NCI-H187 (cell line): ENCODE results near the gene A2ML1.
"Not testable (repeated sequence)": the region's sequence is repeated elsewhere in the genome, so short reads cannot be mapped to it uniquely, and the experiment has no call there.

Experiments used
- DNase-seq, 2 experiments: peaks; one replicate each; lab custom pipeline; 2025; lab: John Stamatoyannopoulos, UW

Gene A2ML1

DNA sequence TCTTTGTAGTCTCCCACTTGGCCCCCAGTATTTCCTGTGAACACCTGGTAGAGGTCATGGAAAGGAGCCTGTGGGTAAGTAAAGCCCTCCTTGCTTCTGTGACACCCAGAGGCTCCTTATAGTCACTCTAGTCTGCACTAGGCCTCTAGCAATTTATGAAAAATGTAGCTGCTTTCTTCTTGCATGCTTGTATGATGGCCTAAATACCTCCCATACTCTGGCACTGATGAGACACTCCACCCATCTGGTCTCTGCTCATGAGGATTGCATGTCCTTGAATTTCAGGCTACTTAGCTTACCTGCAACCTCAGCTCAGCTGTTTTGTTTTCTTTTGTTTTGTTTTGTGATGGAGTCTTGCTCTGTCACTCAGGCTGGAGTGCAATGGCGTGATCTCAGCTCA lies 4.6 kb upstream of the A2ML1 start:
- DNase-seq, result no peak

DNA sequence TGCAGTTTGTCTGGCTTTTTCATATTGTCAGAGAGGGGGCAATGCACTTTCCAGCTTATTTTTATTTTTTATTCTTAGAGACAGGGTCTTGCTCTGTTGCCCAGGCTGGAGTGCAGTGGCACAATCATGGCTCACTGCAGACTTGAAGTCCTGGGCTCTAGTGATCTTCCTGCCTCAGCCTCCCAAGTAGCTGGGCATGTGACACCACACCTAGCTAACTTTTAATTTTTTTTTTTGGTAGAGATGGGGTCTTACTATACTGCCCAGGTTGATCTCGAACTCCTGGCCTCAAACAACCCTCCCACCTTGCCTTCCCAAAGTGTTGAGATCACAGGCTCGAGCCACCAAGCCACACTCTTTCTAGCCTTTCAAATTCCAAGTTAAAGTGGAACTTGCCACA lies 3.9 kb upstream of the A2ML1 start:
- no peak for DNase-seq

- DNase-seq, result no peak
Observed at GRCh38 chr12:8819666-8819980, 2.8 kb upstream of the A2ML1 start.

DNA sequence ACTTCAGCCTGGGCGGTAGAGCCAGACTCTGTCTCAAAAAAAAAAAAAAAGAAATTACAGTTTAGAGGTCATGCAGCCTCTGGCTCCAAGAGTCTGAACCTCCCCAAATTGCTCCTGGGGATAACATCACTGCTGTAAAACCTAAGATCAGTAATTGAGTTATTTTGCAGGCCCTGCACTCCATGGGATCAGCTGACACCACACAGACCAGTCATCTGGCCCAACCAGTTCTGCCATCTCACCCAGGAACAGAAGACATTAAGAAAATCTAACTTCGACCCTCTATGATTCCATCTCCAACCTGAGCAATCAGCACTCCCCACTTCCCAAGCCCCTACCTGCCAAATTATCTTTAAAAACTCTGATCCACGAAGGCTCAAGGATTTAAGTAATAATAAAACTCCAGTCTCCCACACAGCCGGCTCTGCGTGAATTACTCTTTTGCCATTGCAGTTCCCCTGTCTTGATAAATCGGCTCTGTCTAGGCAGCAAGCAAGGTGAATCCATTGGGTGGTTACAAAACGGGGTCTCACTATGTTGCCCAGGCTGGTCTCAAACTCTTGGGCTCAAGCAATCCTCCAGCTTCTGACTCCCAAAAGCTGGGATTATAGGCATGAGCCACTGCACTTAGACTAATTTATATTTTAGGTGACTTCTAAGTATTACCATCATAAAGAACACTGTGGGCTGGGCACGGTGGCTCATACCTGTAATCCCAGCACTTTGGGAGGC lies 1.6 kb upstream of the A2ML1 start:
- DNase-seq, result not testable (repeated sequence)

DNA sequence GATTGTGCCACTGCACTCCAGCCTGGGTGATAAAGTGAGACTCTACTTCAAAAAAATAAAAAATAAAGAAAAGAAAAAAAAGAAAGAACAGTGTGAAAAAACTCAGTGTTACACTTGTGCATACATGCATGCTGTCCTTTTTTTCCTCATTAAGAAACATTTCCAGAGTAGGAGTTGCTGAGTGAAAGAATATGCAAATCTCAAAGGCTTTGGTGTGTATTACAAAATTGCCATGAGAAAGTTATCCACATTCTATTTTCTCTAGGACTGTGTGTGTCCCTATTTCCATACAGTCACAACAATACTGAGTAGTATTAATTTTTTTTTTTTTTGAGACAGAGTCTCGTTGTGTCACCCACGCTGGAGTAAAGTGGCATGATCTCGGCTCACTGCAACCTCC lies 830 bp upstream of the A2ML1 start:
- no peak for DNase-seq

DNA sequence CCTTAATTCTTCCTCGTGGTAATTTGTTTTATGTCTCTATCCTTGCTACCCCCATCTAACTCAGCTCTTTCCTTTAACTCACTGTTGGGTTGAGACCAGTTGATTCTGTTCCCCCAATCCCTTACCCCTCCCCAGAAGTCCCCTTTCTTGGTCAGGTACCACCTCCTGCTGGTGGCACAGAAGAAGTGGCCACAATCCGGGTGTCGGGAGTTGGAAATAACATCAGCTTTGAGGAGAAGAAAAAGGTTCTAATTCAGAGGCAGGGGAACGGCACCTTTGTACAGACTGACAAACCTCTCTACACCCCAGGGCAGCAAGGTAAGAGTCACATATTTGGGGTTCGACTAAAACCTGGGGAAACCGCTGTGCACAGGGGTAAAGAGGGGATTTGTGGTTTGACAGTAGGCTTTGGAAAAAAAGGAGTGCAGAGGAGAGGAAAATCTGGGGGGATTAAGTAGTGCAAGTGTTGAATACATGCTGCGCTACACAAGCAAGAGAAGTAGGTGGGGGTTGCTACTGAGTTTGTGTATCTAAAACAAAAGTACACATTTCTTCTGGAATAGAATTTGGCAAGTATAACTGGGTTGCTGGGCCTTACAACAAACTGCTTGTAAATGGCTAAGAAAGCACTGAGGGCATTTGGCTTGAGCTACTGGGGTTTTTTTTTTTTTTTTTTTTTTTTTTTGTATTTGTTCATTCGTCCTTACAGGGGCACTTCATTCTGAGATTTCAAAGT lies 1.3 kb downstream of the A2ML1 start:
- DNase-seq, result no peak

GRCh38 chr12:8827551-8828256 lies 5.3 kb downstream of the A2ML1 start:
- no peak for DNase-seq

- no peak for DNase-seq
Observed at GRCh38 chr12:8828257-8829124, 6.1 kb downstream of the A2ML1 start.

GRCh38 chr12:8829125-8829518 lies 6.7 kb downstream of the A2ML1 start:
- no peak for DNase-seq

DNA sequence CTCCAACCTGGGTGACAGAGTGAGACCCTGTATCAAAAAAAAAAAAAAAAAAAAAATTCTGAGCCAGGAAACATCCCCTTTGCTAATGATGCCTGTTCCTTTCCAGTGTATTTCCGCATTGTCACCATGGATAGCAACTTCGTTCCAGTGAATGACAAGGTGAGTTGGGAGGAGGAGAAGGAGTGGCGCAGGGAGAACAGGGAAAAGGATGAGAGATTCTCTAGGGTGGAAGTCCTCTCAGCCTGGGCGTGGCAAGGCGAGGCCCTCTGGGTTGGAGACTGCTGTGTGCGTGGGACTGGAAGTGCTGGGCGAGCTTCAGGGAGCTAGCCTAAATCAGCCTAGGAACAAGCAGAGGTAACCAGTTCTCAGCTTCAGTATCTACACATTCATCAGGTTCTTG lies 7.2 kb downstream of the A2ML1 start:
- DNase-seq, result peak in 1 of 2 experiments; percentile 39

- no peak for DNase-seq
Observed at GRCh38 chr12:8831116-8831515, 8.7 kb downstream of the A2ML1 start.

DNA sequence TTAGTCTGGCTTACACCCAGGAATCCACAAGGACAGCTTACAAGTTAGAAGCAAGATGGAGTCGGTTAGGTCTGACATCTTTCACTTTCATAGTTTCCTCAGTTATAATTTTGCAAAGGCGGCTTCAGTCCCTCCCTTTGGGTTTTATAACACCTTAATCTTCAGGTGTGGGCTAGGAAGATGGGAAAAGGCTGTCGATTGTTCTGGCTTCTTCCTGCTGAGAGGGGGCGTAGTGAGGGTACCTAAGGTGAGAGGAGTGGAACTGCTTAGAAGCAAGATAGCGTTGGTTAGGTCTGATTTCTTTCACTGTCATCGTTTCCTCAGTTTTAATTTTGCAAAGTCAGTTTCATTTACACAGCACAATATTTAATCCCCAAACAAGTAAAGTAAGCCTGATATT lies 10.1 kb downstream of the A2ML1 start:
- DNase-seq, result no peak

DNA sequence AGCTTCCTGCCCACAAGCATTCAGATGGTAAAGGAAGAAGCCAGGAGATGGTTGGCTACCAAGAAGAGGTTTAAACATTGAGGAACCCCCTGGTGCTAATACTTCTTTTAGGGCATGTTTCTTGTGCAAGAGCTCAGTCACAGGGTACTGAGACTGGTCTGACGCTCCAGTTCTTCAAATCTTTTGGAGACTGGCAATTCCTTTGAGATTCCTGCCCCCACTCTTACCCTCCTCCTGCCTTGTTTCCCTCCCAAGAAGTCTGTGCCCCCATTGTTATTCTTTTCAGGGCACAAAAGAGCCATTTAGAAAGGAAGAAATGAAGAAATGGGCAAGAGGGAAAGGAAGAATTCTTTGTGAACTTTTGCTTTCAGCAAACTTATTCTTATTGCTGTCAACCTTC lies 11.8 kb downstream of the A2ML1 start:
- no peak for DNase-seq

GRCh38 chr12:8837291-8837690 lies 14.9 kb downstream of the A2ML1 start:
- DNase-seq, result no peak

DNA sequence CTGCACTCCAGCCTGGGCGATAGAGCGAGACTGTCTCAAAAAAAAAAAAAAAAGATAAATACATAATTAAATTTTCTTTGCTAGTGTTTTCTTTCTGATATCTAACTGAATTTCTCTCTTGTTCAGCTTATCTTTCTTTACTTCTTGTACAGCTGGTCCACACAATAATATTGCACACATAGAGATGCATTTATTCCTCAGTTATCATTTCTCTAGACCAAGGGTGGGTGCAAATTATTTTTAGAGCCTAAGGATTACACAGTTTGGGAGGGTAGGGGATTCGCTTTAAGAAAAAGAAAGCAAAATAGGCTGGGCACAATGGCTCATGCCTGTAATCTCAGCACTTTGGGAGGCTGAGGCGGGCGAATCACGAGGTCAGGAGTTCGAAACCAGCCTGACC lies 17.9 kb downstream of the A2ML1 start:
- DNase-seq, result no peak

GRCh38 chr12:8840938-8841633 lies 18.7 kb downstream of the A2ML1 start:
- DNase-seq, result no peak

DNA sequence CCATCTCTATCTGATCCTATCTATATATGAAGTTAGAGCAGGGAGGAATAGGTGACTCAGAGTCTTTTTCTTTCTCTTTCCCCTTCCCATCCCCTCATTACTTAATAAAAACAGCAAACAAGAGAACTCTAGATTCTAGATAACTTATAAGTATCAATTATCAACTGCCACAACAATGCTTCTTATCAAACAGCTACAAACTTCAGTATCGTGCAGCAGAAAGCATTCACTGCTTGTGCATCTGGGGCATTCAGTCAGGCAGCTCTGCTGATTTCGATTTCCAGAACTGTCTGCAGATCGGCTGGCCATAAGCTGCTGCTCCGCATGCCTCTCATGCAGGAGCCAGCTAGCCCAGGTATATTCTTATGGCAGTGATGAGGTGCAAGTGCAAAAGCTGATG lies 19.4 kb downstream of the A2ML1 start:
- no peak for DNase-seq

DNA sequence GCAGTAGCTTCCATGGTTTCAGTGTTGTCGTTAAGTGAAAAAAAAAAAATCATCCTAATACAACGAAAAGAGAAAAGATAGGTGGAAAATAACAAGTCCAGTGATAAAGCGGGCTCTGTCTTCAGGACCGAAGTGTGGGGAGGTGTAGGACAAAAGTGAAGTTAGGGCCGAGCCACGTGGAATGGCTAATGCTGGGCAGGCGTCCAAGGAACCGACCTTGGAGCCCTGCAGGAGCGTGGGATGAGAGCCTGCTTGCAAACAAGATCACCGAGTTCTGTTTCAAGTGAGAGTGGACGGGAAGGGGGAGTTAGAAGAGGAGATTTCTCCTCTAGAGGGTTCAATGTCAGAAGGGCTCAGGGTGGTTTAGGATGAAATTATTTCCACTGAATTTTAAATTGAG lies 22.2 kb downstream of the A2ML1 start:
- DNase-seq, result no peak

GRCh38 chr12:8846305-8846704 lies 23.9 kb downstream of the A2ML1 start:
- DNase-seq, result no peak

GRCh38 chr12:8847435-8847834 lies 25.0 kb downstream of the A2ML1 start:
- DNase-seq, result no peak

DNA sequence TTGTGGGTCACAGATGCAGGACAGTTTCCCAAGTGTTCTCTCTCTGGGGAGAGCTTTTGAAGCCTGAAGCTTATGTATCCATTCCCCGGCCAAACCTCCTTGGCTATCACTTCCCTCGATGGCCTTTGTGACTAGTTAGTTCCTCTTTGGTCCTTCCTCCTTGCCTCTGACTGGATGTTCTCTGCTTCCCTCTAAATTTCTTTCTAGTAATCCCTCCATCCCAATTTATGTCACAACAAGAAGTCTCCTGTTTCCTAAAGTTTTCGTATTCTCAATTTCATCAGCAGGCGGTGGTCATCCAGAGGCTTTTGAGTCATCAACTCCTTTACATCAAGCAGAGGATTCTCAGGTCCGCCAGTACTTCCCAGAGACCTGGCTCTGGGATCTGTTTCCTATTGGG lies 27.5 kb downstream of the A2ML1 start:
- no peak for DNase-seq

- DNase-seq, result no peak
Observed at GRCh38 chr12:8852119-8852518, 29.7 kb downstream of the A2ML1 start.
